Mesenchymal stem cell (in vitro differentiated cells and primary cell): Measurements from ENCODE around the gene MYL6.

Experiments used
- DNase-seq: peaks from one replicate; pipeline ENCODE4 v3.0.0-alpha.2; 2013
- H2AFZ ChIP-seq: one replicate; pipeline ENCODE4 v1.6.1; 2013; ENCODE audit warnings: low read depth, mild to moderate bottlenecking, control low read depth, inconsistent platforms, low read length, moderate library complexity
- H2AK5ac ChIP-seq: 2 replicates; pipeline ENCODE4 v1.6.1; 2013; ENCODE audit warnings: low read length, moderate library complexity, mild to moderate bottlenecking, inconsistent platforms; ENCODE audit not compliant: severe bottlenecking
- H2BK120ac ChIP-seq: one replicate; pipeline ENCODE4 v1.6.1; 2013; ENCODE audit warnings: low read depth, mild to moderate bottlenecking, inconsistent platforms, low read length, moderate library complexity
- H2BK12ac ChIP-seq, 2 experiments: one replicate each; pipeline ENCODE4 v1.6.1; 2013; ENCODE audit warnings: inconsistent platforms in 2 of 2, low read length in 2 of 2, mild to moderate bottlenecking in 2 of 2, moderate library complexity in 2 of 2, control low read depth in 1 of 2
- H2BK15ac ChIP-seq: one replicate; pipeline ENCODE4 v1.6.1; 2013; ENCODE audit warnings: mild to moderate bottlenecking, low read depth, inconsistent platforms; ENCODE audit not compliant: poor library complexity, severe bottlenecking
- H2BK5ac ChIP-seq: 2 replicates; pipeline ENCODE4 v1.6.1; 2013; ENCODE audit warnings: low read depth, mild to moderate bottlenecking, low read length, control low read depth, inconsistent platforms; ENCODE audit not compliant: poor library complexity, severe bottlenecking
- H3K14ac ChIP-seq, 2 experiments: one replicate each; pipeline ENCODE4 v1.6.1; 2013; ENCODE audit warnings: inconsistent platforms in 2 of 2, low read length in 2 of 2, control low read depth in 1 of 2, mild to moderate bottlenecking in 1 of 2, moderate library complexity in 1 of 2
- H3K18ac ChIP-seq, 2 experiments: one replicate each; pipeline ENCODE4 v1.6.1; 2013; ENCODE audit warnings: inconsistent platforms in 2 of 2, low read length in 2 of 2, control low read depth in 1 of 2, low read depth in 1 of 2, mild to moderate bottlenecking in 1 of 2
- H3K23ac ChIP-seq, 2 experiments: one replicate each; pipeline ENCODE4 v1.6.1; 2013; ENCODE audit warnings: inconsistent platforms in 2 of 2, low read length in 2 of 2, mild to moderate bottlenecking in 2 of 2, moderate library complexity in 2 of 2, control low read depth in 1 of 2
- H3K27ac ChIP-seq: 2 replicates; pipeline ENCODE4 v1.5.1; 2013; ENCODE audit warnings: mild to moderate bottlenecking, moderate library complexity, low read length, control low read depth, inconsistent platforms; ENCODE audit not compliant: poor library complexity, severe bottlenecking
- H3K27me3 ChIP-seq, 2 experiments: 2 replicates each; pipeline versions ENCODE4 v1.6.1 to v1.7.0; 2013; ENCODE audit warnings: low read length in 2 of 2, mild to moderate bottlenecking in 2 of 2, moderate library complexity in 2 of 2, control low read depth in 1 of 2, inconsistent platforms in 1 of 2; ENCODE audit not compliant: control insufficient read depth in 1 of 2, insufficient read depth in 1 of 2
- H3K36me3 ChIP-seq, 2 experiments: 2 replicates each; pipeline versions ENCODE4 v1.6.1 to v1.7.0; 2013; ENCODE audit warnings: low read length in 2 of 2, control low read depth in 1 of 2, inconsistent platforms in 1 of 2, low read depth in 1 of 2, mild to moderate bottlenecking in 1 of 2; ENCODE audit not compliant: insufficient read depth in 2 of 2, control insufficient read depth in 1 of 2
- H3K4ac ChIP-seq, 2 experiments: one replicate each; pipeline ENCODE4 v1.6.1; 2013; ENCODE audit warnings: inconsistent platforms in 2 of 2, low read length in 2 of 2, mild to moderate bottlenecking in 2 of 2, moderate library complexity in 2 of 2, control low read depth in 1 of 2, low read depth in 1 of 2
- H3K4me1 ChIP-seq: 2 replicates; pipeline ENCODE4 v1.6.1; 2013; ENCODE audit warnings: low read depth, low read length, control low read depth; ENCODE audit not compliant: control insufficient read depth, insufficient read depth
- H3K4me2 ChIP-seq: 2 replicates; pipeline ENCODE4 v1.6.1; 2013; ENCODE audit warnings: low read length, mild to moderate bottlenecking, inconsistent platforms; ENCODE audit not compliant: poor library complexity, severe bottlenecking
- H3K4me3 ChIP-seq, 2 experiments: 2 replicates each; pipeline versions ENCODE4 v1.5.1 to v1.7.0; 2013; ENCODE audit warnings: low read length in 2 of 2, mild to moderate bottlenecking in 2 of 2, control low read depth in 1 of 2, low read depth in 1 of 2; ENCODE audit not compliant: insufficient read depth in 1 of 2
- H3K79me1 ChIP-seq: replicated peaks from 2 replicates; pipeline ENCODE4 v1.6.1; 2013; ENCODE audit warnings: mild to moderate bottlenecking, control low read depth, low read length, inconsistent platforms; ENCODE audit not compliant: poor library complexity, severe bottlenecking
- H3K9ac ChIP-seq: 2 replicates; pipeline ENCODE4 v1.7.0; 2013; ENCODE audit warnings: mild to moderate bottlenecking, low read length, moderate library complexity
- H3K9me3 ChIP-seq: 2 replicates; pipeline ENCODE4 v1.7.0; 2013; ENCODE audit warnings: mild to moderate bottlenecking, low read length; ENCODE audit not compliant: control insufficient read depth
- H4K8ac ChIP-seq: one replicate; pipeline ENCODE4 v1.6.1; 2013; ENCODE audit warnings: inconsistent platforms, mild to moderate bottlenecking, low read length, moderate library complexity
- H4K91ac ChIP-seq: one replicate; pipeline ENCODE4 v1.6.1; 2013; ENCODE audit warnings: mild to moderate bottlenecking, low read length, inconsistent platforms
- WGBS: methylation state at CpG from one replicate; pipeline ENCODE4 v1.1.7; 2013; ENCODE audit warnings: mixed read lengths; 5-methylcytosine and 5-hydroxymethylcytosine counted together

MYL6 gene

GRCh38 chr12:56204275-56204674 lies 46.1 kb downstream of the MYL6 start:
- Histone ChIP-seq H3K27me3 (no peaks in the 10 kb centered on the region), H3K4ac (no peak overlapping the region), H2BK120ac (no peak overlapping the region), H4K91ac (no peak overlapping the region), H2BK12ac (no peak overlapping the region), H3K9me3 (no peaks in the 10 kb centered on the region), H2BK15ac (no peak overlapping the region), H2BK5ac (no peak overlapping the region), H2AK5ac (no peak overlapping the region), H3K14ac (no peak overlapping the region), H3K4me1 (no peaks in the 10 kb centered on the region), H3K4me2 (no peak overlapping the region), H3K18ac (no peak overlapping the region), H4K8ac (no peak overlapping the region), H3K36me3 (peaks cover 37 to 50% of the 10 kb centered on the region in 2 experiments), H3K4me3 (no peak overlapping the region), H3K23ac (no peak overlapping the region), H3K79me1 (peaks cover 4% of the 10 kb centered on the region), H3K27ac (no peak overlapping the region), H3K9ac (no peak overlapping the region), H2AFZ (no peak overlapping the region)
- DNase-seq, result no peak

GRCh38 chr12:56205445-56205844 lies 47.3 kb downstream of the MYL6 start:
- Histone ChIP-seq H2AFZ (no peak overlapping the region), H4K91ac (no peak overlapping the region), H3K4me2 (no peak overlapping the region), H3K79me1 (peaks cover 4% of the 10 kb centered on the region), H3K14ac (no peak overlapping the region), H2BK12ac (no peak overlapping the region), H3K36me3 (peaks cover 43 to 58% of the 10 kb centered on the region in 2 experiments), H3K23ac (no peak overlapping the region), H3K18ac (no peak overlapping the region), H3K4me3 (no peak overlapping the region), H3K9me3 (no peaks in the 10 kb centered on the region), H3K27me3 (no peaks in the 10 kb centered on the region), H3K4ac (no peak overlapping the region), H4K8ac (no peak overlapping the region), H2BK5ac (no peak overlapping the region), H3K27ac (no peak overlapping the region), H2BK120ac (no peak overlapping the region), H2AK5ac (no peak overlapping the region), H3K9ac (peak overlapping the region; percentile 21), H3K4me1 (no peaks in the 10 kb centered on the region), H2BK15ac (no peak overlapping the region)
- no peak for DNase-seq

GRCh38 chr12:56206452-56207166 lies 48.5 kb downstream of the MYL6 start:
- Histone ChIP-seq H3K4me2 (no peak overlapping the region), H2AK5ac (no peak overlapping the region), H2BK5ac (no peak overlapping the region), H3K4me3 (no peak overlapping the region), H2BK15ac (no peak overlapping the region), H4K91ac (peak overlapping the region; percentile 6), H3K9ac (peak overlapping the region; percentile 44), H3K27ac (no peak overlapping the region), H2BK120ac (no peak overlapping the region), H3K79me1 (peaks cover 5% of the 10 kb centered on the region), H4K8ac (peak overlapping the region; percentile 12), H3K36me3 (peaks cover 51 to 67% of the 10 kb centered on the region in 2 experiments), H3K18ac (no peak overlapping the region), H3K27me3 (no peaks in the 10 kb centered on the region), H3K23ac (no peak overlapping the region), H3K4me1 (no peaks in the 10 kb centered on the region), H3K14ac (no peak overlapping the region), H2AFZ (no peak overlapping the region), H2BK12ac (no peak overlapping the region), H3K4ac (no peak overlapping the region), H3K9me3 (no peaks in the 10 kb centered on the region)
- peak; percentile 68 for DNase-seq
- 83% methylated on average over 14 of the region's 14 CpGs for WGBS

GRCh38 chr12:56208006-56208405 lies 49.8 kb downstream of the MYL6 start:
- H3K9me3 ChIP-seq, result no peaks in the 10 kb centered on the region
- H2AK5ac ChIP-seq, result no peak overlapping the region
- H2BK12ac ChIP-seq, result no peak overlapping the region
- no peak overlapping the region for H2BK15ac ChIP-seq
- no peak overlapping the region for H3K14ac ChIP-seq
- WGBS, result 91% methylated on average over 6 of the region's 6 CpGs
- no peak overlapping the region for H2AFZ ChIP-seq
- no peak overlapping the region for H3K4ac ChIP-seq
- no peaks in the 10 kb centered on the region for H3K27me3 ChIP-seq
- no peak overlapping the region for H3K4me2 ChIP-seq
- H3K27ac ChIP-seq, result no peak overlapping the region
- H3K18ac ChIP-seq, result no peak overlapping the region
- H4K8ac ChIP-seq, result no peak overlapping the region
- no peak for DNase-seq
- H3K23ac ChIP-seq, result no peak overlapping the region
- H3K36me3 ChIP-seq, result peaks cover 63 to 81% of the 10 kb centered on the region in 2 experiments
- no peak overlapping the region for H3K4me3 ChIP-seq
- H2BK5ac ChIP-seq, result no peak overlapping the region
- H3K79me1 ChIP-seq, result peaks cover 8% of the 10 kb centered on the region
- H2BK120ac ChIP-seq, result no peak overlapping the region
- H3K4me1 ChIP-seq, result no peaks in the 10 kb centered on the region
- H3K9ac ChIP-seq, result peak overlapping the region; percentile 0
- H4K91ac ChIP-seq, result no peak overlapping the region
